ENCODE measurements around the gene FILIP1. TPM values are rescaled to one million over a fixed set of nuclear protein-coding genes. Genes with fewer than 3 reads are reported as not detected.

Gene FILIP1
- total RNA-seq, 4 donors from 2014 or later: 36.0 to 57.6 (median 48.0) TPM

DNA sequence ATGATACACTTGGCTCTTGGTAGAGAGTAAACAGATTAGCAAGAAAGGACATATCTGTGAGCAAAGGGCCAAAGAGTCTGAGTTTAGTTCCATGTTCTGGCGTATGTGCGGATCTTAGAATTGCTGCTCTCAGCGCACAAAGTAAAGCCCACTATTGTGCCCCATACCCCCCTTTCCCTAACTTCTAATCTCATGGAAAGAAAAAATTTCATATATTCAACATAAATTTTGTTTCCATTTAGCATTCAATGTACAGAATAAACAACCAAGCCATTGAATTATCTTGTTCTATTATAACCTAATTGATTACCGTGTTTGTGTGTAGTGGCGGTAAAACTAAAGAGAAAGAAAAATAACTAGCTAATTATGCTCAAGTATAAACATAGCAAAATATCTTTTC is 30.5 kb downstream of the FILIP1 start:
- peaks cover 0 to 79% (median 28%) of the 10 kb centered on the region in 3 donors for H3K4me1 ChIP-seq
- peak overlapping the region in 2 of 4 donors; percentile 73 to 77 for H3K27ac ChIP-seq
- H3K36me3 ChIP-seq: no peaks in the 10 kb centered on the region
- WGBS, 2 donors (ENCODE audit: low coverage in 1 of 2): 80 to 95% methylated on average over 3 to 5 of the region's 5 CpGs
- H3K27me3 ChIP-seq: no peaks in the 10 kb centered on the region
- no peak for ATAC-seq
- H3K4me3 ChIP-seq: no peak overlapping the region
- H3K9me3 ChIP-seq: no peaks in the 10 kb centered on the region
- no peak for TF ChIP-seq POLR2AphosphoS5 (IDR thresholded peaks at IDR 0.05)
- TF ChIP-seq POLR2A (IDR thresholded peaks at IDR 0.05): no peak
- TF ChIP-seq EP300 (IDR thresholded peaks at IDR 0.05): no peak
- TF ChIP-seq, protein P1, sequence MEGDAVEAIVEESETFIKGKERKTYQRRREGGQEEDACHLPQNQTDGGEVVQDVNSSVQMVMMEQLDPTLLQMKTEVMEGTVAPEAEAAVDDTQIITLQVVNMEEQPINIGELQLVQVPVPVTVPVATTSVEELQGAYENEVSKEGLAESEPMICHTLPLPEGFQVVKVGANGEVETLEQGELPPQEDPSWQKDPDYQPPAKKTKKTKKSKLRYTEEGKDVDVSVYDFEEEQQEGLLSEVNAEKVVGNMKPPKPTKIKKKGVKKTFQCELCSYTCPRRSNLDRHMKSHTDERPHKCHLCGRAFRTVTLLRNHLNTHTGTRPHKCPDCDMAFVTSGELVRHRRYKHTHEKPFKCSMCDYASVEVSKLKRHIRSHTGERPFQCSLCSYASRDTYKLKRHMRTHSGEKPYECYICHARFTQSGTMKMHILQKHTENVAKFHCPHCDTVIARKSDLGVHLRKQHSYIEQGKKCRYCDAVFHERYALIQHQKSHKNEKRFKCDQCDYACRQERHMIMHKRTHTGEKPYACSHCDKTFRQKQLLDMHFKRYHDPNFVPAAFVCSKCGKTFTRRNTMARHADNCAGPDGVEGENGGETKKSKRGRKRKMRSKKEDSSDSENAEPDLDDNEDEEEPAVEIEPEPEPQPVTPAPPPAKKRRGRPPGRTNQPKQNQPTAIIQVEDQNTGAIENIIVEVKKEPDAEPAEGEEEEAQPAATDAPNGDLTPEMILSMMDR (IDR thresholded peaks at IDR 0.05): no peak

DNA sequence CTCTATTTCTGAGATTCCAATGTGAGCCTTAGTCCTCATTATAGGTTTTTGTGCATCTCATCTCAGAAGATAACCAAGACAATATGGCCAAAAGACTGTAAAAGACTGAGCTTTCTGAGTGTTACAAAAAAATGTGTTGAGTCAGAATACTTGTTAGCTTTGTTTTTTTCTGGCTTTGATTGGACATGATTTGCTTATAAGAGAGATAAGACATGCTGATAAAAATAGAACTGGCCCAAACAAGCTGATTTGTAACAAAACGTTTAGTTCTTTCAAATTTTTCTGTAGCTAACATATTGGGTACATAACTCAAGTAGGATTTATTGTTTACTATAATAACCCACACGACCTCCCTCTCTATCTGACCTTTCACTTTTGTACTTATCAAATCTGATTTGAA is 32.9 kb downstream of the FILIP1 start:
- no peak overlapping the region for H3K4me3 ChIP-seq
- 18 to 30% methylated on average over 2 of the region's 2 CpGs for WGBS, 2 donors (ENCODE audit: low coverage in 1 of 2)

DNA sequence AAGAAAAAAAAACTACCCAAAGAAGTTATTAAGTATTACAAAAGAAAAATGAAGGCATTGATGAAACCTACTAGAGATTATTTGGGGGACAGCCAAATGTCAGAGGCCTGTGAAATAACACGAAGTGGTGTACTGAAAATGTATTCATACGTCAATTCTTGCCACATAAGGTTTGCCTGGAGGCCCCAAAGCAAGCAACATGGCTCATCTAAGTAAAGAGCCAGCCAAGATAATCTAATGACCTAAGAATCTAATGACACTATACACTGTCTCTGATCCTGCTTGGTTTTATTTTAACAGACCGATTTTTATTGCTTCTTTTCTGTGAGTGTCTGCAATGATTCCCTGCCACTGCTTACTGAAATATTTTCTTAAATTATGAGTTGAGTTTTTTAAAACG is 34.7 kb downstream of the FILIP1 start:
- H3K27ac ChIP-seq: peak overlapping the region; percentile 67 to 78 (median 72)

More for the DNA sequence above, 32.9 kb downstream of the FILIP1 start:
- H3K27me3 ChIP-seq: no peaks in the 10 kb centered on the region
- no peak for ATAC-seq
- H3K27ac ChIP-seq: peak overlapping the region; percentile 15 to 78 (median 72)
- H3K36me3 ChIP-seq: no peaks in the 10 kb centered on the region
- TF ChIP-seq POLR2A (IDR thresholded peaks at IDR 0.05) (no peak), POLR2AphosphoS5 (IDR thresholded peaks at IDR 0.05) (no peak), EP300 (IDR thresholded peaks at IDR 0.05) (no peak)
- TF ChIP-seq, protein P1 (IDR thresholded peaks at IDR 0.05): no peak
- H3K9me3 ChIP-seq: no peaks in the 10 kb centered on the region
- H3K4me1 ChIP-seq: peaks cover 0 to 59% (median 26%) of the 10 kb centered on the region in 3 donors

DNA sequence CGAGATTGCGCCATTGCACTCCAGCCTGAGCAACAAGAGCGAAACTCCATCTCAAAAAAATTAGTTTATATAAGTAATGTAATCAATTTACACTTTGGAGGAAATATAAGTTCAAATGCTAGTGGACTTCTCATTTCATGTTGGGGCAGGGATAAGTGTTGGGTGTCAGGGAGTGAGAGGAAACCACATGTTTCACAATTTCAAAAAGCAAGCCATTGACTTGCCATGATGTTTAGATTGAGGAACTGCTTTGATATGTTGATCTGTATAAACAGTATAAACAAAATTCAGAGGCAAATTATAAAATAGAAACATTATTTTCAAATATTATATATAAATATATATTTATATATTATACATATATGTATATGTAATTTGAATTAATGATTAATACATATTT is 42.7 kb downstream of the FILIP1 start:
- Histone ChIP-seq H3K4me3 (no peak overlapping the region), H3K36me3 (no peaks in the 10 kb centered on the region), H3K9me3 (no peaks in the 10 kb centered on the region), H3K27ac (no peak overlapping the region), H3K27me3 (no peaks in the 10 kb centered on the region), H3K4me1 (peaks cover 0 to 25% (median 0%) of the 10 kb centered on the region in 3 donors)
- no peak for ATAC-seq
- WGBS, 2 donors (ENCODE audit: low coverage in 1 of 2): 100% methylated on average over 3 of the region's 3 CpGs
- TF ChIP-seq POLR2AphosphoS5 (IDR thresholded peaks at IDR 0.05): no peak
- TF ChIP-seq, protein P1 (IDR thresholded peaks at IDR 0.05): no peak
- TF ChIP-seq EP300 (IDR thresholded peaks at IDR 0.05): no peak
- no peak for TF ChIP-seq POLR2A (IDR thresholded peaks at IDR 0.05)

More for the DNA sequence above, 34.7 kb downstream of the FILIP1 start:
- peak; percentile 88 for ATAC-seq
- Histone ChIP-seq H3K4me1 (peaks cover 0 to 43% (median 22%) of the 10 kb centered on the region in 3 donors), H3K27me3 (no peaks in the 10 kb centered on the region), H3K36me3 (no peaks in the 10 kb centered on the region), H3K9me3 (no peaks in the 10 kb centered on the region), H3K4me3 (no peak overlapping the region)
- no peak for TF ChIP-seq EP300 (IDR thresholded peaks at IDR 0.05)
- no peak for TF ChIP-seq POLR2A (IDR thresholded peaks at IDR 0.05)
- peak; percentile 24 for TF ChIP-seq POLR2AphosphoS5 (IDR thresholded peaks at IDR 0.05)
- 12 to 16% methylated on average over 4 of the region's 4 CpGs for WGBS, 2 donors (ENCODE audit: low coverage in 1 of 2)

DNA sequence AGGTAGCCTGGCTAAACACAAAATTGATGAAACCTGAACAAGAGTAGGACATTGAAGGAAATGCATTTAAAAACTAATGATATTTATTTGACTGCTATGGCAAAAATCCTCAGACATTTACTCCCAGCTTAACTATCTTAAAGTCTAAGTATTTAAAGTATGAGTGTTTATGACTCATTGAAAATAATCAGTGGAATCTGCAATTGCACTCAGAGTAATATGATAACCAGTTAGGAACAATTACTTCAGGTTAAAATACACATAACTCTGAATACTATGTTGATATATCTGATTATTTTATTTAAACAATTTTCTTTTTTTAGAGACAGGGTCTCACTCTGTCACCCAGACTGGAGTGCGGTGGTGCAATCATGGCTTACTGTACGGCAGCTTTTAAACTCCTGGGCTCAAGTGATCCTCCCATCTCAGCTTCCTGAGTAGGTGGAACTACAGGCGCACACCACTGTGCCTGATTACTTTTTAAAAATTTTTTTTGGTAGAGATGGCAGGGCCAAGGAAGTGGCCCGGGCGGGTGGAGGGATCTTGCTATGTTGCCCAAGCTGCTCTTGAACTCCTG is 43.9 kb downstream of the FILIP1 start:
- Histone ChIP-seq H3K4me3 (no peak overlapping the region), H3K4me1 (peaks cover 0 to 37% (median 0%) of the 10 kb centered on the region in 3 donors), H3K27me3 (no peaks in the 10 kb centered on the region), H3K27ac (no peak overlapping the region), H3K36me3 (no peaks in the 10 kb centered on the region), H3K9me3 (no peaks in the 10 kb centered on the region)
- WGBS, 2 donors (ENCODE audit: low coverage in 1 of 2): 70 to 94% methylated on average over 4 to 5 of the region's 5 CpGs
- ATAC-seq: no peak
- no peak for TF ChIP-seq EP300 (IDR thresholded peaks at IDR 0.05)
- TF ChIP-seq, protein P1 (IDR thresholded peaks at IDR 0.05): no peak
- no peak for TF ChIP-seq POLR2AphosphoS5 (IDR thresholded peaks at IDR 0.05)
- no peak for TF ChIP-seq POLR2A (IDR thresholded peaks at IDR 0.05)
